Stomach smooth muscle (tissue), 2 donors: Measurements from ENCODE around the gene PI4KA.
"Not testable (repeated sequence)": the region's sequence is repeated elsewhere in the genome, so short reads cannot be mapped to it uniquely, and the experiment has no call there.

Source experiments
- H3K27ac ChIP-seq: one replicate; pipeline ENCODE4 v1.7.0; 2013; ENCODE audit warnings: mild to moderate bottlenecking, low read length, inconsistent platforms
- H3K27me3 ChIP-seq, 2 donors: one replicate each; pipeline ENCODE4 v1.7.0; 2013; ENCODE audit warnings: low read length in 2 of 2; ENCODE audit not compliant: insufficient read depth in 2 of 2, control insufficient read depth in 1 of 2
- H3K36me3 ChIP-seq, 2 donors: one replicate each; pipeline ENCODE4 v1.7.0; 2013; ENCODE audit warnings: low read length in 2 of 2; ENCODE audit not compliant: control insufficient read depth in 2 of 2, insufficient read depth in 2 of 2
- H3K4me1 ChIP-seq: one replicate; pipeline ENCODE4 v1.7.0; 2013; ENCODE audit warnings: low read length; ENCODE audit not compliant: control insufficient read depth, insufficient read depth
- H3K4me3 ChIP-seq, 2 donors: one replicate each; pipeline ENCODE4 v1.7.0; 2013; ENCODE audit warnings: low read length in 2 of 2
- H3K9ac ChIP-seq, 2 donors: one replicate each; pipeline ENCODE4 v1.7.0; 2013; ENCODE audit warnings: low read length in 2 of 2, mild to moderate bottlenecking in 1 of 2
- H3K9me3 ChIP-seq, 2 donors: one replicate each; pipeline ENCODE4 v1.7.0; 2013; ENCODE audit warnings: low read length in 2 of 2; ENCODE audit not compliant: control insufficient read depth in 2 of 2
- donor health status: healthy.
- donor health status: Pancreatic carcinoma.

The PI4KA gene

GRCh38 chr22:20825624-20826023 lies 33.0 kb downstream of the PI4KA start:
- H3K36me3 ChIP-seq, result peaks cover 19 to 20% of the 10 kb centered on the region in 2 donors

DNA sequence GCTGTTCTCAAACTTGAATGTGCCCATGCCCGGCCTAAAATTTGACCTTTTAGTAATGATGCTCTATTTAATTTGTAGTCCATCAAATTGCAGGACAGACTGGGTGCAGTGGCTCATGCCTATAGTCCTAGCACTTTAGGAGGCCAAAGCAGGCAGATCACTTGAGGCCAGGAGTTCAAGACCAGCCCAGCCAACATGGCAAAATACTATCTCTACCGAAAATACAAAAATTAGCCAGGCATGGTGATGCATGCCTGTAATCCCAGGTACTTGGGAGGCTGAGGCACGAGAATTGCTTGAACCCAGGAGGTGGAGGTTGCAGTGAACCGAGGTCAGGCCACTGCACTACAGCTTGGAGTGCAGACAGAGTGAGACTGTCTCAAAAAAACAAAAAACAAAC lies 33.4 kb downstream of the PI4KA start:
- H3K9me3 ChIP-seq, H3K4me1 ChIP-seq: not testable (repeated sequence)
- peaks cover 16 to 18% of the 10 kb centered on the region in 2 donors for H3K36me3 ChIP-seq

More at GRCh38 chr22:20825624-20826023, 33.0 kb downstream of the PI4KA start:
- H3K9ac ChIP-seq, result no peak overlapping the region
- no peak overlapping the region for H3K27ac ChIP-seq
- no peak overlapping the region for H3K4me3 ChIP-seq
- no peaks in the 10 kb centered on the region for H3K9me3 ChIP-seq
- no peaks in the 10 kb centered on the region for H3K27me3 ChIP-seq
- H3K4me1 ChIP-seq, result no peaks in the 10 kb centered on the region

GRCh38 chr22:20823264-20823663 lies 35.3 kb downstream of the PI4KA start:
- Histone ChIP-seq H3K27ac (no peak overlapping the region), H3K4me1 (no peaks in the 10 kb centered on the region), H3K9me3 (no peaks in the 10 kb centered on the region), H3K4me3 (no peak overlapping the region), H3K9ac (no peak overlapping the region), H3K36me3 (peaks cover 24 to 28% of the 10 kb centered on the region in 2 donors), H3K27me3 (no peaks in the 10 kb centered on the region)

More for the DNA sequence above, 33.4 kb downstream of the PI4KA start:
- H3K9ac ChIP-seq, H3K27ac ChIP-seq, H3K4me3 ChIP-seq, H3K27me3 ChIP-seq: not testable (repeated sequence)

DNA sequence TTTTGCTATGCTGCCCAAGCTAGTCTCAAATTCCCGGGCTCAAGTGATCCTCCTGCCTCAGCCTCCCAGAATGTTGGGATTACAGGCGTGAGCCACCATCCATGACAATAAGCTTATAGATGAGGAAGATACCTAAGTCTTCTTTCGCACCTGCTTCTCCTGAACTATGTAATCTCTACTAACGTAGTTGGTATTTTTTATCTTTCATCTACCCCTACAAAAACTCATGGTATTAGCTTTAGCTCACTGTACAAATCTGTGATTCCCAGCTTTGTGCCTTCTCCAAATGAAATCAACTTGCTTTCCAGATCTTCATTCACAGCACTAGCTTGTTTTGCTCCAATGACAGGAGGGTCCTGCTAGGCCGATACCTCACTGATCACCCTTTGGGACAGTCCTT lies 36.4 kb downstream of the PI4KA start:
- Histone ChIP-seq H3K36me3 (peaks cover 27 to 30% of the 10 kb centered on the region in 2 donors), H3K27ac (no peak overlapping the region), H3K9ac (no peak overlapping the region), H3K9me3 (no peaks in the 10 kb centered on the region), H3K27me3 (no peaks in the 10 kb centered on the region), H3K4me3 (no peak overlapping the region), H3K4me1 (no peaks in the 10 kb centered on the region)

GRCh38 chr22:20821717-20822239 lies 36.8 kb downstream of the PI4KA start:
- H3K9ac ChIP-seq, H3K9me3 ChIP-seq, H3K27me3 ChIP-seq, H3K4me3 ChIP-seq, H3K4me1 ChIP-seq, H3K27ac ChIP-seq: not testable (repeated sequence)
- H3K36me3 ChIP-seq, result peaks cover 31 to 35% of the 10 kb centered on the region in 2 donors

DNA sequence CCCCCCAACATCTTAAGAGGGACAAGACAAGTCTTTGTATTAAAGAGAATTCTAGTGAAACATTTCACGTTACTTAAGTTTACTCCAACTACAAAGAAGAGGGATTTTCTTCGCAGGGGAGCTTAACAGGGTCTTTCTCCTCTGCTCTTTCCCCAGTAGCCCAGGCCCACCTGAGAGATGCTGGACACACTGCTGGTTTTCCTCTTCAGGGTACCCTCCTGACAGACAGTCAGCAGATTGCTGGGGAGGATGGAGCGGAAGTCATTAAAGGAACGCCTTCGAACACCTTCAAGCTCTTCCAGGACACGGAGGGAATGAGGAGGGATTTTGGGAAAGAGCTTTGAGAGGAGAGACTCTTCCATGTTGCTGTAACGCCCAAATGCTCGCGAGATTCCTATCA lies 39.1 kb downstream of the PI4KA start:
- Histone ChIP-seq H3K36me3 (peaks cover 35 to 41% of the 10 kb centered on the region in 2 donors), H3K9me3 (no peaks in the 10 kb centered on the region), H3K27ac (no peak overlapping the region), H3K4me1 (no peaks in the 10 kb centered on the region), H3K9ac (no peak overlapping the region), H3K4me3 (no peak overlapping the region), H3K27me3 (no peaks in the 10 kb centered on the region)

DNA sequence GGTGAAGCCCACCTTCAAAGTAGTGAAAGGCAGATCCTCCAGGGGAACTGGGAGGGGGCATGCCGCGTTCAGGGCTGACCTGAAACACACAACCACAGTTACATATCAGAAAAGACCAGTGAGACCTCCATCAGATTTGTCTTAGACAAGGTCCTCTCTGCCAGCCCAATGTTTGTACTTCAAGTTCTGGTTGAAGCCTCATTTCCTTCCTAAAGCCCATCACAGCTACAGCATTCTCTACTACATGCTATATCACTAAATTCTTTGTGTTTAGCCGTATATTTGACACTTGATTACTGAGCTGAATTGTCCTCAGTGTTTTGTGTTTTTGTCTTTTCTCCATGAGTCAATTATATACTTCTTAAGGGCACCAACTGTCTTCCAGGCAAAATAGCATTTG lies 40.1 kb downstream of the PI4KA start:
- Histone ChIP-seq H3K36me3 (peaks cover 27 to 36% of the 10 kb centered on the region in 2 donors), H3K27ac (no peak overlapping the region)

GRCh38 chr22:20816559-20816958 lies 42.1 kb downstream of the PI4KA start:
- no peak overlapping the region for H3K9ac ChIP-seq
- peaks cover 36 to 43% of the 10 kb centered on the region in 2 donors for H3K36me3 ChIP-seq
- H3K27ac ChIP-seq, result no peak overlapping the region
- H3K4me3 ChIP-seq, result no peak overlapping the region
- H3K4me1 ChIP-seq, result no peaks in the 10 kb centered on the region
- no peaks in the 10 kb centered on the region for H3K9me3 ChIP-seq
- no peaks in the 10 kb centered on the region for H3K27me3 ChIP-seq

More for the DNA sequence above, 40.1 kb downstream of the PI4KA start:
- H3K4me1 ChIP-seq, result no peaks in the 10 kb centered on the region
- H3K9ac ChIP-seq, result no peak overlapping the region
- no peaks in the 10 kb centered on the region for H3K9me3 ChIP-seq
- no peak overlapping the region for H3K4me3 ChIP-seq
- no peaks in the 10 kb centered on the region for H3K27me3 ChIP-seq

DNA sequence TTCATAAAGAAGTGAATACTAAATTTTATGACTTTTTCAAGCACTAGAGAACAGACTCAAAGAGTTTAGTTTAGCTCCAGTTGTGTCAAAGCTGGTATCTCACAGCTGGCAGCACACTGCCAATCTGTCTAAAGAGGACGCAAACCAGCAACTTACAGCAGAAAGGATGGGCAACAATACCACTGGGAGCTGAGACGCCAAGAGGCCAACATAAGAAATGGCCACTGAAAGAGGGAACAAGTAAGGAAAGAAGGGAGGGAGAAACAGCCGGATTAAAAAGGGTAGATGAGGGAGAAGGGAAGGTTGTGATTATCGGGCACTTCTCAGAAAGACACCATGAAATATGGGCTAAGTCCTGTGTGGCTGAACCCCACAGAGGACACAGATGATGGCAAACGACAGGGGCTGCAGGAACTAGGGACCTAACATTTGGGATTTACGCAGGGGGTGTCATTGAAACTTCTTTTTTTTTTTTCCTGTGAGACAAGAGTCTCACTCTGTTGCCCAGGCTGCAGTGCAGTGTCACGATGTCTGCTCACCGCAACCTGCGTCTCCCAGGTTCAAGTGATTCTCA lies 43.0 kb downstream of the PI4KA start:
- peaks cover 43 to 48% of the 10 kb centered on the region in 2 donors for H3K36me3 ChIP-seq
- H3K4me3 ChIP-seq, result no peak overlapping the region
- H3K27me3 ChIP-seq, result no peaks in the 10 kb centered on the region
- H3K27ac ChIP-seq, result no peak overlapping the region
- H3K9ac ChIP-seq, result no peak overlapping the region
- no peaks in the 10 kb centered on the region for H3K9me3 ChIP-seq
- H3K4me1 ChIP-seq, result no peaks in the 10 kb centered on the region

- no peak overlapping the region for H3K27ac ChIP-seq
- no peak overlapping the region for H3K9ac ChIP-seq
- no peak overlapping the region for H3K4me3 ChIP-seq
- H3K27me3 ChIP-seq, result no peaks in the 10 kb centered on the region
- no peaks in the 10 kb centered on the region for H3K4me1 ChIP-seq
- peaks cover 47 to 48% of the 10 kb centered on the region in 2 donors for H3K36me3 ChIP-seq
- H3K9me3 ChIP-seq, result no peaks in the 10 kb centered on the region
These were observed 44.3 kb downstream of the PI4KA start for GRCh38 chr22:20814221-20814808.

DNA sequence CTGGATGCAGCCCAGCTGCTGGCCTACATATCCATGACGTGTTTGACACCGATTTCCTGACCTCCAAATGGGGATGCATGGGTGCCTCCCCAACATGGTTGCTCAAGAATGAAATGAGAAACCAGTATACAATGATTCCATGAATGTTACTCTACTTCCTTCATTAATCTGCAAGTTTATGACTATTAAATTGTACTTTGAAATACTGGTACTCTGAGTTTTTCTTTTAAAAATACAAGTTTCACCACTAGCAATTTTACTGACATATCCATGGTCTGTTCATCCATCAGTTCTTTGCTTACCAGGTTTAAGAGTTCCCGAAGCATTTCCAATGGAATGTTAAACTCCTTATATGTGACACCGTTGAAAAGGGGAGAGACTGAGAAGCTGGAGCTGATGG lies 45.6 kb downstream of the PI4KA start:
- Histone ChIP-seq H3K9me3 (no peaks in the 10 kb centered on the region), H3K9ac (no peak overlapping the region), H3K4me1 (no peaks in the 10 kb centered on the region), H3K4me3 (no peak overlapping the region), H3K27me3 (no peaks in the 10 kb centered on the region), H3K27ac (no peak overlapping the region), H3K36me3 (peaks cover 40 to 48% of the 10 kb centered on the region in 2 donors)
